ENCODE results near the gene PIGK. TPM values are rescaled to one million over a fixed set of nuclear protein-coding genes. Genes with fewer than 3 reads are reported as not detected.
A peak's percentile ranks its signal among the peaks of the same experiment; 100 is the strongest.

The PIGK gene
- total and polyA plus RNA-seq, 2 experiments from 2014 or later: 11.2 to 13.0 TPM

DNA sequence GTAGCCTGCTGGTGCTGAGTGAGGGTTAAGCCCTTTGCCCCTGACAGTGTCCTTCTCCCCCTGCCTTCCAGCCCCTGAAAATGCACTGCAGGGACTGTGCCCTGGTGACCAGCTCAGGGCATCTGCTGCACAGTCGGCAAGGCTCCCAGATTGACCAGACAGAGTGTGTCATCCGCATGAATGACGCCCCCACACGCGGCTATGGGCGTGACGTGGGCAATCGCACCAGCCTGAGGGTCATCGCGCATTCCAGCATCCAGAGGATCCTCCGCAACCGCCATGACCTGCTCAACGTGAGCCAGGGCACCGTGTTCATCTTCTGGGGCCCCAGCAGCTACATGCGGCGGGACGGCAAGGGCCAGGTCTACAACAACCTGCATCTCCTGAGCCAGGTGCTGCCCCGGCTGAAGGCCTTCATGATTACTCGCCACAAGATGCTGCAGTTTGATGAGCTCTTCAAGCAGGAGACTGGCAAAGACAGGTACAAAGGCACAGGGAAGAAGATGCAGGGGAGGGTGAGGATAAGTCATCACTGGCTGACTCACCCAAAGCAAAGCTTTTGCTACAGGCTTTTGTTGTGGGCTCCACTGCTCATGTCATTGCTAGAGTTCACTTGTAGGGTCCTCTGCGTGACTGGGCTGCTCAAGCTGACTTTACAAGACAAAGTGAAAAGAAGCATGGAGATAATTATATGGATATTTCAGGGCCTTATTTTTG, 174.9 kb downstream of the PIGK start:
- Histone ChIP-seq H3K4me3 (no peak overlapping the region), H3K9me3 (ENCODE audit: low read depth) (no peaks in the 10 kb centered on the region), H3K27me3 (no peaks in the 10 kb centered on the region), H3K4me1 (ENCODE audit: low read depth) (no peaks in the 10 kb centered on the region), H3K36me3 (no peaks in the 10 kb centered on the region), H3K27ac (no peak overlapping the region)
- DNase-seq (ENCODE audit: low read depth in 1 of 2, low spot score in 1 of 2): no peak
- TF ChIP-seq CTCF (IDR thresholded peaks at IDR 0.05; ENCODE audit: low read depth, low read length): no peak

DNA sequence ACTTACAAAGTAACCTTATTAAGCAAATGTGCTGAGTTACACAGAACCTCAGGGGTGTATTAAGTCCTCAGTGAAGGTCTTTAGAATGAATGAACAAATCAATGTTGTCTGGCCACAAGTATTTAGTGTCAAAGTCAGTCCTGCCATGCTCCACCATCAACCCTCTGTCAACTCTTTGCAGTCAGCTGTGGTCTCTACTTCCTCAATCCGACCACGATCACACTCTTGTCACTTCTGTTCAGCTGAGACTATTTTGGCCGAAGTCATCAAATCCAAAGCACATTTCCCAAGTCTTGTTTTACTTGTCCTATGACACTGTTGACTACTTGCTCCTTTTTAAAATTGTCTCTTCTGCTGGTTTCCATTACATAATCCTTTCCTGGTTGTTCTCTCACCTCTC, 178.4 kb downstream of the PIGK start:
- Histone ChIP-seq H3K27me3 (no peaks in the 10 kb centered on the region), H3K36me3 (no peaks in the 10 kb centered on the region), H3K4me3 (no peak overlapping the region), H3K9me3 (ENCODE audit: low read depth) (no peaks in the 10 kb centered on the region), H3K27ac (no peak overlapping the region), H3K4me1 (ENCODE audit: low read depth) (no peaks in the 10 kb centered on the region)
- no peak for DNase-seq (ENCODE audit: low read depth in 1 of 2, low spot score in 1 of 2)
- no peak for TF ChIP-seq CTCF (IDR thresholded peaks at IDR 0.05; ENCODE audit: low read depth, low read length)

DNA sequence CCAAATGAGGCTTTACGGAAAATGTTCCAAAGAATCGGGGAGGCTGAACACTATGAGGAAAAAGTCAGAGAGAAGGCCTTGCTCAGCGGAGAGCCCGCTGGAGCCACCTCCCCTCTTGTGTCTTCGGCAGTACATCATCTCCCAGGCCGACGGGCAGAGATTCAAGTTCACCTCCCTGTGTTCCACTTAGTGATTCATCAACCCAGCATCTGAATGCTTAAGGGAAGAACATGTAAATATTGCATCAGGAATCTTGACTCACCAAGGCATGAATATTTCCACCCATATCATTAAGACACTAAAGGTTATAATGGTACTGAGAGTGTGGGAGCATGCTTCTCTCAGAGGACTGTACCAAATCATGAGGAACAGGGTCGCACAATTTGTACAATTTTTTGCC, 179.5 kb downstream of the PIGK start:
- Histone ChIP-seq H3K9me3 (ENCODE audit: low read depth) (no peaks in the 10 kb centered on the region), H3K36me3 (no peaks in the 10 kb centered on the region), H3K4me1 (ENCODE audit: low read depth) (no peaks in the 10 kb centered on the region), H3K4me3 (no peak overlapping the region), H3K27me3 (no peaks in the 10 kb centered on the region), H3K27ac (no peak overlapping the region)
- TF ChIP-seq CTCF (IDR thresholded peaks at IDR 0.05; ENCODE audit: low read depth, low read length): no peak
- peak in 1 of 2 donors; percentile 88 for DNase-seq (ENCODE audit: low read depth in 1 of 2, low spot score in 1 of 2)

DNA sequence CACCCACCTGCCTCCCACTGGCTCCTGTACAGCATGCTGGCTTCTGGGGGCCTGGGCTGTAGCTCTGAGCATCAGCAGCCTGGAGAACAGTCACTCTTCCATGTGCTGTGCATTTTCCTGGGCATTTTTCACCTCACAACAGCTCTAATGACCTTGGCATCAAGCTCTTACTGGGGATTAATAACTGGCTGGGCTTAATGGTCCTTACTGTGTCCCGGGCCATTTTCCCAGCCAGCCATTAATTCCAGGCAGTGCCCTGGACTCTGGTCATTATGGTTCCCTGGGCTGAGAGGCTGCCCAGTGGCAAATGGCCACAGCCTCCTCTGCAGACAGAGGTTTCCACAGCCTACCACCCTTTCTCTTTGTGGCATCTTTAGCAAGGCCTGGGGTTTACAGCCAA, 180.1 kb downstream of the PIGK start:
- Histone ChIP-seq H3K9me3 (ENCODE audit: low read depth) (no peaks in the 10 kb centered on the region), H3K27me3 (no peaks in the 10 kb centered on the region), H3K27ac (no peak overlapping the region), H3K4me1 (ENCODE audit: low read depth) (no peaks in the 10 kb centered on the region), H3K36me3 (no peaks in the 10 kb centered on the region), H3K4me3 (no peak overlapping the region)
- no peak for TF ChIP-seq CTCF (IDR thresholded peaks at IDR 0.05; ENCODE audit: low read depth, low read length)
- no peak for DNase-seq (ENCODE audit: low read depth in 1 of 2, low spot score in 1 of 2)

Other genes with a start within 250 kb of the PIGK start
- gene AK5, start 62.6 kb upstream of the PIGK start, total RNA-seq: 0.18 and 0.69 TPM in 2 replicates
- gene AK5, start 62.6 kb upstream of the PIGK start, polyA plus RNA-seq: 0.97 and 1.3 TPM in 2 replicates